Inflammatory macrophage (primary cell): ENCODE measurements around the gene ZNF445.

Experiments
- DNase-seq, 2 donors: peaks; one replicate each; pipeline ENCODE4 v3.0.0-alpha.2; 2020 to 2022

ZNF445 gene

GRCh38 chr3:44396200-44397171, 81.0 kb downstream of the ZNF445 start:
- no peak for DNase-seq

GRCh38 chr3:44395714-44396113, 81.8 kb downstream of the ZNF445 start:
- no peak for DNase-seq

GRCh38 chr3:44392489-44392888, 85.0 kb downstream of the ZNF445 start:
- DNase-seq: no peak

GRCh38 chr3:44387404-44387803, 90.1 kb downstream of the ZNF445 start:
- no peak for DNase-seq
